Cardiac muscle cell (in vitro differentiated cells and primary cell): ENCODE data around the gene KRTAP9-6. TPM values are rescaled to one million over a fixed set of nuclear protein-coding genes. Genes with fewer than 3 reads are reported as not detected.

Source experiments
- DNase-seq, 2 donors: peaks; one replicate each; pipeline versions ENCODE4 v3.0.0 to v3.0.0-alpha.2; 2010 to 2017; ENCODE audit warnings: low read depth in 1 of 2, low spot score in 1 of 2
- H3K27ac ChIP-seq: fragments of 200-600 bp; sonication (generic); 2 replicates; pipeline ENCODE4 v1.5.1; 2016
- H3K27me3 ChIP-seq: fragments of 200-600 bp; sonication (generic); 2 replicates; pipeline ENCODE4 v1.6.0; 2016; ENCODE audit warnings: control low read depth
- H3K36me3 ChIP-seq: fragments of 200-600 bp; sonication (generic); 2 replicates; pipeline ENCODE4 v1.5.1; 2016; ENCODE audit warnings: control low read depth
- H3K4me1 ChIP-seq: fragments of 200-600 bp; sonication (generic); 2 replicates; pipeline ENCODE4 v1.8.1; 2017; ENCODE audit warnings: low read depth, mild to moderate bottlenecking, mixed run types
- H3K4me3 ChIP-seq: fragments of 200-600 bp; sonication (generic); 2 replicates; pipeline ENCODE4 v1.5.1; 2016; ENCODE audit warnings: mild to moderate bottlenecking
- H3K9me3 ChIP-seq: fragments of 200-600 bp; sonication (generic); 2 replicates; pipeline ENCODE4 v1.5.1; 2017; ENCODE audit warnings: low read depth, mild to moderate bottlenecking, control low read depth
- CTCF ChIP-seq: IDR thresholded peaks from 2 replicates; pipeline ENCODE4 v1.5.1; 2012; ENCODE audit warnings: low read depth, mild to moderate bottlenecking, low read length
- polyA plus RNA-seq: library from polyadenylated mRNA; unstranded; fragments of >200 nt; fragmentation: Nextera tagmentation; extraction: Ambion mirVana; gene quantifications from 2 replicates; pipeline ENCODE4 v1.2.1, GENCODE V29; 2016
- total RNA-seq: library from RNA; depleted of rRNA; stranded (reverse); fragments of >200 nt; gene quantifications from 2 replicates; pipeline ENCODE4 v1.2.3, GENCODE V29; 2016

The KRTAP9-6 gene
- total and polyA plus RNA-seq, 2 experiments from 2014 or later: not detected

GRCh38 chr17:41308251-41308917, 43.2 kb downstream of the KRTAP9-6 start:
- no peaks in the 10 kb centered on the region for H3K36me3 ChIP-seq
- no peak for TF ChIP-seq CTCF
- H3K4me3 ChIP-seq: no peak overlapping the region

GRCh38 chr17:41308918-41309359, 43.8 kb downstream of the KRTAP9-6 start, which contains the start of gene KRTAP16-1:
Gene KRTAP16-1 (minus strand): TSS chr17:41309309. CDS start chr17:41309253, 56 bp downstream.
- no peaks in the 10 kb centered on the region for H3K4me1 ChIP-seq
- no peaks in the 10 kb centered on the region for H3K9me3 ChIP-seq
- no peak for TF ChIP-seq CTCF
- no peak within 1 kb of the TSS for H3K27ac ChIP-seq
- no peak for DNase-seq
- H3K36me3 ChIP-seq: no peaks in the 10 kb centered on the region
- H3K4me3 ChIP-seq: no peak within 1 kb of the TSS
- H3K27me3 ChIP-seq: peaks cover 5% of the 10 kb centered on the region

More at GRCh38 chr17:41308251-41308917, 43.2 kb downstream of the KRTAP9-6 start:
- Histone ChIP-seq H3K4me1 (no peaks in the 10 kb centered on the region), H3K9me3 (no peaks in the 10 kb centered on the region), H3K27ac (no peak overlapping the region), H3K27me3 (peaks cover 5% of the 10 kb centered on the region)
- DNase-seq: no peak

GRCh38 chr17:41311111-41311510, 45.9 kb downstream of the KRTAP9-6 start:
- Histone ChIP-seq H3K4me1 (no peaks in the 10 kb centered on the region), H3K4me3 (no peak overlapping the region), H3K27ac (no peak overlapping the region), H3K27me3 (peaks cover 19% of the 10 kb centered on the region), H3K9me3 (no peaks in the 10 kb centered on the region), H3K36me3 (no peaks in the 10 kb centered on the region)
- TF ChIP-seq CTCF: no peak
- DNase-seq: no peak

- Histone ChIP-seq H3K4me3 (no peak within 1 kb of the TSS), H3K27ac (no peak within 1 kb of the TSS)
These were observed 50.1 kb downstream of the KRTAP9-6 start, which contains the start of gene KRTAP17-1 for GRCh38 chr17:41315204-41315794. Gene KRTAP17-1 (minus strand): TSS chr17:41315710. CDS start chr17:41315650, 60 bp downstream.

More at GRCh38 chr17:41315204-41315794, 50.1 kb downstream of the KRTAP9-6 start, which contains the start of gene KRTAP17-1:
- TF ChIP-seq CTCF: no peak
- no peaks in the 10 kb centered on the region for H3K4me1 ChIP-seq
- DNase-seq: no peak
- peaks cover 19% of the 10 kb centered on the region for H3K27me3 ChIP-seq
- no peaks in the 10 kb centered on the region for H3K36me3 ChIP-seq
- no peaks in the 10 kb centered on the region for H3K9me3 ChIP-seq

Other genes starting within 250 kb of the KRTAP9-6 start
Only the 30 nearest of the 40 such genes appear.
- not detected in 2 replicates for gene KRTAP2-4, start 199.5 kb upstream of the KRTAP9-6 start, total RNA-seq
- not detected in 2 replicates for gene KRTAP2-4, start 199.5 kb upstream of the KRTAP9-6 start, polyA plus RNA-seq
- not detected in 2 replicates for gene KRTAP4-7, start 181.2 kb upstream of the KRTAP9-6 start, total RNA-seq
- gene KRTAP4-7, start 181.2 kb upstream of the KRTAP9-6 start, polyA plus RNA-seq: not detected in 2 replicates
- not detected in 2 replicates for gene KRTAP4-8, start 167.2 kb upstream of the KRTAP9-6 start, total RNA-seq
- not detected in 2 replicates for gene KRTAP4-8, start 167.2 kb upstream of the KRTAP9-6 start, polyA plus RNA-seq
- not detected in 2 replicates for gene KRTAP4-16, start 163.2 kb upstream of the KRTAP9-6 start, total RNA-seq
- not detected in 2 replicates for gene KRTAP4-16, start 163.2 kb upstream of the KRTAP9-6 start, polyA plus RNA-seq
- gene KRTAP4-9, start 160.0 kb upstream of the KRTAP9-6 start, total RNA-seq: not detected in 2 replicates
- gene KRTAP4-9, start 160.0 kb upstream of the KRTAP9-6 start, polyA plus RNA-seq: not detected in 2 replicates
- gene KRTAP4-11, start 147.0 kb upstream of the KRTAP9-6 start, total RNA-seq: not detected in 2 replicates
- not detected in 2 replicates for gene KRTAP4-11, start 147.0 kb upstream of the KRTAP9-6 start, polyA plus RNA-seq
- gene KRTAP4-12, start 141.2 kb upstream of the KRTAP9-6 start, total RNA-seq: not detected in 2 replicates
- not detected in 2 replicates for gene KRTAP4-12, start 141.2 kb upstream of the KRTAP9-6 start, polyA plus RNA-seq
- not detected in 2 replicates for gene KRTAP4-6, start 124.8 kb upstream of the KRTAP9-6 start, total RNA-seq
- gene KRTAP4-6, start 124.8 kb upstream of the KRTAP9-6 start, polyA plus RNA-seq: not detected in 2 replicates
- gene KRTAP4-5, start 115.6 kb upstream of the KRTAP9-6 start, total RNA-seq: not detected in 2 replicates
- not detected in 2 replicates for gene KRTAP4-5, start 115.6 kb upstream of the KRTAP9-6 start, polyA plus RNA-seq
- not detected in 2 replicates for gene KRTAP4-4, start 104.6 kb upstream of the KRTAP9-6 start, total RNA-seq
- gene KRTAP4-4, start 104.6 kb upstream of the KRTAP9-6 start, polyA plus RNA-seq: not detected in 2 replicates
- not detected in 2 replicates for gene KRTAP4-3, start 97.2 kb upstream of the KRTAP9-6 start, total RNA-seq
- gene KRTAP4-3, start 97.2 kb upstream of the KRTAP9-6 start, polyA plus RNA-seq: not detected in 2 replicates
- not detected in 2 replicates for gene KRTAP4-2, start 87.2 kb upstream of the KRTAP9-6 start, total RNA-seq
- gene KRTAP4-2, start 87.2 kb upstream of the KRTAP9-6 start, polyA plus RNA-seq: not detected in 2 replicates
- not detected in 2 replicates for gene KRTAP4-1, start 80.5 kb upstream of the KRTAP9-6 start, total RNA-seq
- not detected in 2 replicates for gene KRTAP4-1, start 80.5 kb upstream of the KRTAP9-6 start, polyA plus RNA-seq
- gene KRTAP9-1, start 75.5 kb upstream of the KRTAP9-6 start, total RNA-seq: not detected in 2 replicates
- not detected in 2 replicates for gene KRTAP9-1, start 75.5 kb upstream of the KRTAP9-6 start, polyA plus RNA-seq
- not detected in 2 replicates for gene KRTAP9-2, start 38.7 kb upstream of the KRTAP9-6 start, total RNA-seq
- gene KRTAP9-2, start 38.7 kb upstream of the KRTAP9-6 start, polyA plus RNA-seq: not detected in 2 replicates
- not detected in 2 replicates for gene KRTAP9-3, start 32.9 kb upstream of the KRTAP9-6 start, total RNA-seq
- gene KRTAP9-3, start 32.9 kb upstream of the KRTAP9-6 start, polyA plus RNA-seq: not detected in 2 replicates
- gene KRTAP9-8, start 27.4 kb upstream of the KRTAP9-6 start, total RNA-seq: not detected in 2 replicates
- not detected in 2 replicates for gene KRTAP9-8, start 27.4 kb upstream of the KRTAP9-6 start, polyA plus RNA-seq
- not detected in 2 replicates for gene KRTAP9-4, start 15.7 kb upstream of the KRTAP9-6 start, total RNA-seq
- not detected in 2 replicates for gene KRTAP9-4, start 15.7 kb upstream of the KRTAP9-6 start, polyA plus RNA-seq
- not detected in 2 replicates for gene KRTAP9-9, start 10.0 kb upstream of the KRTAP9-6 start, total RNA-seq
- gene KRTAP9-9, start 10.0 kb upstream of the KRTAP9-6 start, polyA plus RNA-seq: not detected in 2 replicates
- gene KRTAP9-7, start 10.3 kb downstream of the KRTAP9-6 start, total RNA-seq: not detected in 2 replicates
- gene KRTAP9-7, start 10.3 kb downstream of the KRTAP9-6 start, polyA plus RNA-seq: not detected in 2 replicates
- gene KRTAP29-1, start 37.5 kb downstream of the KRTAP9-6 start, total RNA-seq: not detected in 2 replicates
- gene KRTAP29-1, start 37.5 kb downstream of the KRTAP9-6 start, polyA plus RNA-seq: not detected in 2 replicates
- not detected in 2 replicates for gene KRTAP16-1, start 43.9 kb downstream of the KRTAP9-6 start, total RNA-seq
- not detected in 2 replicates for gene KRTAP16-1, start 43.9 kb downstream of the KRTAP9-6 start, polyA plus RNA-seq
- not detected in 2 replicates for gene KRTAP17-1, start 50.3 kb downstream of the KRTAP9-6 start, total RNA-seq
- gene KRTAP17-1, start 50.3 kb downstream of the KRTAP9-6 start, polyA plus RNA-seq: not detected in 2 replicates
- not detected in 2 replicates for gene KRT33A, start 85.5 kb downstream of the KRTAP9-6 start, total RNA-seq
- not detected in 2 replicates for gene KRT33A, start 85.5 kb downstream of the KRTAP9-6 start, polyA plus RNA-seq
- not detected in 2 replicates for gene KRT33B, start 104.4 kb downstream of the KRTAP9-6 start, total RNA-seq
- gene KRT33B, start 104.4 kb downstream of the KRTAP9-6 start, polyA plus RNA-seq: not detected in 2 replicates
- gene KRT34, start 116.9 kb downstream of the KRTAP9-6 start, total RNA-seq: not detected in 2 replicates
- gene KRT34, start 116.9 kb downstream of the KRTAP9-6 start, polyA plus RNA-seq: not detected in 2 replicates
- not detected in 2 replicates for gene KRT31, start 132.2 kb downstream of the KRTAP9-6 start, total RNA-seq
- gene KRT31, start 132.2 kb downstream of the KRTAP9-6 start, polyA plus RNA-seq: not detected in 2 replicates
- not detected in 2 replicates for gene KRT37, start 159.2 kb downstream of the KRTAP9-6 start, total RNA-seq
- gene KRT37, start 159.2 kb downstream of the KRTAP9-6 start, polyA plus RNA-seq: not detected in 2 replicates
- gene KRT38, start 175.6 kb downstream of the KRTAP9-6 start, total RNA-seq: not detected in 2 replicates
- gene KRT38, start 175.6 kb downstream of the KRTAP9-6 start, polyA plus RNA-seq: not detected in 2 replicates
- not detected in 2 replicates for gene KRT32, start 202.0 kb downstream of the KRTAP9-6 start, total RNA-seq
- gene KRT32, start 202.0 kb downstream of the KRTAP9-6 start, polyA plus RNA-seq: not detected in 2 replicates